HepG2 (cell line): ENCODE data around the gene FXYD1. TPM values are rescaled to one million over a fixed set of nuclear protein-coding genes. Genes with fewer than 3 reads are reported as not detected.

Experiments used
- ATAC-seq: fragments of 200-7000 bp; cut with Tn5 transposase; 3 replicates; pipeline ENCODE4 v1.9.1; 2020; ENCODE audit warnings: mild to moderate bottlenecking, moderate library complexity
- BruUV-seq: library from RNA; stranded (reverse); fragments of 400-500 nt; replicated peaks from 2 replicates; lab custom pipeline; 2021; lab: Mats Ljungman, UMichigan
- CTCF ChIA-PET: fragments of 300-600 bp; formaldehyde crosslinking; extraction: SDS; loops from one replicate; lab custom pipeline; 2021; ENCODE audit warnings: low total read pairs, inconsistent platforms, low intra/inter-chr PET ratio; lab: Yijun Ruan, JAX
- POLR2A ChIA-PET: fragments of 350-600 bp; sonication (Branson Sonifier 250); formaldehyde crosslinking; loops from one replicate; lab custom pipeline; 2020; ENCODE audit warnings: antibody characterized with exemption, inconsistent platforms; lab: Yijun Ruan, JAX
- DNase-seq: peaks from one replicate; pipeline ENCODE4 v3.0.0-alpha.2; 2015; ENCODE audit warnings: low spot score
- FAIRE-seq: peaks from 3 replicates; lab custom pipeline; 2011; peaks lifted over from hg19 to GRCh38; lab: Jason Lieb, UNC
- H2AFZ ChIP-seq: one replicate; pipeline ENCODE4 v1.6.1; 2011; ENCODE audit warnings: low read length, inconsistent platforms
- H3K27ac ChIP-seq: fragments of 300-600 bp; 3 replicates; pipeline ENCODE4 v1.8.0; 2011; ENCODE audit warnings: mixed run types, mild to moderate bottlenecking, mixed read lengths, low read length, inconsistent platforms; ENCODE audit not compliant: insufficient read depth; ENCODE audit errors: extremely low read length
- H3K27me3 ChIP-seq, 2 experiments: fragments of 200-600 bp in 1 of 2; 2 replicates in 1 of 2; 3 replicates in 1 of 2; pipeline versions ENCODE4 v1.6.0 to v1.8.0; 2011; ENCODE audit warnings: low read length in 2 of 2, mild to moderate bottlenecking in 2 of 2, moderate library complexity in 2 of 2, inconsistent platforms in 1 of 2; ENCODE audit not compliant: insufficient read depth in 2 of 2, control insufficient read depth in 1 of 2
- H3K36me3 ChIP-seq, 2 experiments: fragments of 200-600 bp in 1 of 2; replicated peaks in 1 of 2; 2 replicates in 1 of 2; 3 replicates in 1 of 2; pipeline versions ENCODE4 v1.5.1 to v1.8.0; 2011; ENCODE audit warnings: low read length in 2 of 2, inconsistent platforms in 1 of 2; ENCODE audit not compliant: insufficient read depth in 2 of 2, control insufficient read depth in 1 of 2
- H3K4me1 ChIP-seq: 2 replicates; pipeline ENCODE4 v1.5.1; 2012; ENCODE audit warnings: low read length, inconsistent platforms; ENCODE audit not compliant: insufficient read depth
- H3K4me2 ChIP-seq: 2 replicates; pipeline ENCODE4 v1.6.0; 2011; ENCODE audit warnings: low read depth, low read length, inconsistent platforms
- H3K4me3 ChIP-seq, 3 experiments: fragments of 200-600 bp in 1 of 3; sonication (generic), shearing (Covaris generic) in 1 of 3; replicated peaks in 1 of 3; 2 replicates each; pipeline ENCODE4 v1.5.1; 2011 to 2016; ENCODE audit warnings: low read length in 3 of 3, inconsistent platforms in 2 of 3, low read depth in 2 of 3, mild to moderate bottlenecking in 2 of 3, control low read depth in 1 of 3, mixed read lengths in 1 of 3; ENCODE audit not compliant: insufficient read depth in 1 of 3
- H3K79me2 ChIP-seq: one replicate; pipeline ENCODE4 v1.6.1; 2011; ENCODE audit warnings: low read length, inconsistent platforms; ENCODE audit not compliant: insufficient read depth
- H3K9ac ChIP-seq: 2 replicates; pipeline ENCODE4 v1.6.0; 2011; ENCODE audit warnings: mild to moderate bottlenecking, low read depth, low read length, inconsistent platforms; ENCODE audit not compliant: insufficient read depth
- H3K9me3 ChIP-seq: 2 replicates; pipeline ENCODE4 v1.5.1; 2012; ENCODE audit warnings: mild to moderate bottlenecking, low read length
- H4K20me1 ChIP-seq: 2 replicates; pipeline ENCODE4 v1.6.0; 2011; ENCODE audit warnings: inconsistent platforms, mild to moderate bottlenecking, low read length, moderate library complexity; ENCODE audit not compliant: insufficient read depth
- BRCA1 ChIP-seq: sonication (generic); formaldehyde crosslinking; IDR thresholded peaks from 2 replicates; pipeline ENCODE4 v1.4.0; 2020; ENCODE audit warnings: missing genetic modification reagents
- HNRNPL ChIP-seq: fragments of 200-400 bp; formaldehyde crosslinking; IDR thresholded peaks from 2 replicates; pipeline ENCODE4 v1.6.1; 2017; ENCODE audit warnings: mild to moderate bottlenecking, low read depth, low read length
- NBN ChIP-seq: fragments of 450-650 bp; conservative IDR thresholded peaks from 2 replicates; pipeline ENCODE4 v1.6.1; 2017
- ZNF569 ChIP-seq: sonication (generic); formaldehyde crosslinking; IDR thresholded peaks from 2 replicates; pipeline ENCODE4 v1.5.0; 2020; ENCODE audit warnings: mild to moderate bottlenecking, missing genetic modification reagents, moderate library complexity, borderline replicate concordance
- ZSCAN29 ChIP-seq: sonication (generic); formaldehyde crosslinking; conservative IDR thresholded peaks from 2 replicates; pipeline ENCODE4 v1.4.0; 2020; ENCODE audit warnings: mild to moderate bottlenecking, missing genetic modification reagents
- WGBS: methylation state at CpG from one replicate; pipeline ENCODE4 v1.1.6; 2017; ENCODE audit warnings: low lambda C conversion rate; 5-methylcytosine and 5-hydroxymethylcytosine counted together
- in situ Hi-C: cut with HindIII; loops from 2 replicates; pipeline ENCODE4 v1.10.0; 2017; ENCODE audit warnings: low pct_unique_long_range_greater_than_20kb; ENCODE audit not compliant: extremely low pct_ligation_motif_present
- intact Hi-C: fragments of 100-400 bp; cut with micrococcal nuclease; formaldehyde crosslinking; loops from one replicate; pipeline ENCODE4 v1.10.0; 2022; ENCODE audit not compliant: unreplicated experiment
- polyA plus RNA-seq, 8 experiments: library from polyadenylated mRNA; depleted of rRNA in 3 of 8; stranded (reverse) in 7 of 8; unstranded in 1 of 8; fragments of >200 nt; fragmentation: Illumina TruSeq in 4 of 8; extraction: Trizol in 4 of 8; gene quantifications; 2 replicates each; pipeline versions ENCODE4 v1.2.1 to v1.2.3, GENCODE V29; 2011 to 2016; ENCODE audit warnings: low read depth in 4 of 8, missing spikeins in 1 of 8, mixed read lengths in 1 of 8; ENCODE audit not compliant: insufficient read depth in 1 of 8
- total RNA-seq, 5 experiments: library from RNA; depleted of rRNA; stranded (reverse); fragments of >200 nt; fragmentation: Illumina TruSeq; extraction: Trizol; gene quantifications; 2 replicates each; pipeline ENCODE4 v1.2.3, GENCODE V29; 2016; ENCODE audit warnings: low read depth in 1 of 5
- TF ChIP-seq, protein P1 (sequence below): sonication (generic); formaldehyde crosslinking; IDR thresholded peaks from 2 replicates; pipeline ENCODE4 v1.5.0; 2020; ENCODE audit warnings: mild to moderate bottlenecking, missing genetic modification reagents, borderline replicate concordance

FXYD1 gene
- total and polyA plus RNA-seq, 2 of the 13 experiments (the other 11 are each of a cell fraction or from before 2014, with no cell fraction given), result 31.2 TPM; not detected in 1

DNA sequence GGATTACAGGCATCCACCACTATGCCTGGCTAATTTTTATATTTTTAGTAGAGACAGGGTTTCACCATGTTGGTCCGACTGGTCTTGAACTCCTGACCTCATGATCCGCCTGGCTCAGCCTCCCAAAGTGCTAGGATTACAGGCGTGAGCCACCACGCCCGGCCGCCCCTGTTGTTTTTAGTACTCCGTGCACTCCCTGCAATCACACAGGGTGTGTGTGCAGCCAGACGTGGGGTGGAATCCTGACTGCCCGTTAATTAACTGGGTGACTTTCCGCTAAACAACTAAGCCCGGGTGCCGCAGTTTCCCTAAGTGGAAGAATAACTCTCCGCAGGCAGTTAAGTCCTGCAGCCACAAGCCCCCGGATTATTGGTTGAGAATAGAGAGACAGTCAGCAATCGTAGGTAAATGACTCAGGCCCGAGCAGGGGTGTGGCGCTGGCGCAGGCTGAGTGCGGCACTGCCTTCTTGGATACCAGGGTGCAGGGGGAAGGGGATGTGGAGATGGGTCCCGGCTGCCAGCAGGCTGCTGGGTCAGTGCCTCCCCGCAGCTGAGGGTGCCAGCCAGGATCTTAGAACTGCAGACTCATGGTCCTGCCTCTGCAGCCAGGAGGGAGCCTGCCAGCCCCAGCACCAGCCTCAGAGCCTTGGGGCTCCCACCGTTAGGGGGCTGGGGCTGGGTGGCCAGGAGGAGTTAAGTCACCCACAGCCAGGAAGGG, 29.1 kb upstream of the FXYD1 start:
- no peak overlapping the region for H3K9ac ChIP-seq
- no peak overlapping the region for H2AFZ ChIP-seq
- POLR2A ChIA-PET, result no interaction called here
- TF ChIP-seq, protein P1, sequence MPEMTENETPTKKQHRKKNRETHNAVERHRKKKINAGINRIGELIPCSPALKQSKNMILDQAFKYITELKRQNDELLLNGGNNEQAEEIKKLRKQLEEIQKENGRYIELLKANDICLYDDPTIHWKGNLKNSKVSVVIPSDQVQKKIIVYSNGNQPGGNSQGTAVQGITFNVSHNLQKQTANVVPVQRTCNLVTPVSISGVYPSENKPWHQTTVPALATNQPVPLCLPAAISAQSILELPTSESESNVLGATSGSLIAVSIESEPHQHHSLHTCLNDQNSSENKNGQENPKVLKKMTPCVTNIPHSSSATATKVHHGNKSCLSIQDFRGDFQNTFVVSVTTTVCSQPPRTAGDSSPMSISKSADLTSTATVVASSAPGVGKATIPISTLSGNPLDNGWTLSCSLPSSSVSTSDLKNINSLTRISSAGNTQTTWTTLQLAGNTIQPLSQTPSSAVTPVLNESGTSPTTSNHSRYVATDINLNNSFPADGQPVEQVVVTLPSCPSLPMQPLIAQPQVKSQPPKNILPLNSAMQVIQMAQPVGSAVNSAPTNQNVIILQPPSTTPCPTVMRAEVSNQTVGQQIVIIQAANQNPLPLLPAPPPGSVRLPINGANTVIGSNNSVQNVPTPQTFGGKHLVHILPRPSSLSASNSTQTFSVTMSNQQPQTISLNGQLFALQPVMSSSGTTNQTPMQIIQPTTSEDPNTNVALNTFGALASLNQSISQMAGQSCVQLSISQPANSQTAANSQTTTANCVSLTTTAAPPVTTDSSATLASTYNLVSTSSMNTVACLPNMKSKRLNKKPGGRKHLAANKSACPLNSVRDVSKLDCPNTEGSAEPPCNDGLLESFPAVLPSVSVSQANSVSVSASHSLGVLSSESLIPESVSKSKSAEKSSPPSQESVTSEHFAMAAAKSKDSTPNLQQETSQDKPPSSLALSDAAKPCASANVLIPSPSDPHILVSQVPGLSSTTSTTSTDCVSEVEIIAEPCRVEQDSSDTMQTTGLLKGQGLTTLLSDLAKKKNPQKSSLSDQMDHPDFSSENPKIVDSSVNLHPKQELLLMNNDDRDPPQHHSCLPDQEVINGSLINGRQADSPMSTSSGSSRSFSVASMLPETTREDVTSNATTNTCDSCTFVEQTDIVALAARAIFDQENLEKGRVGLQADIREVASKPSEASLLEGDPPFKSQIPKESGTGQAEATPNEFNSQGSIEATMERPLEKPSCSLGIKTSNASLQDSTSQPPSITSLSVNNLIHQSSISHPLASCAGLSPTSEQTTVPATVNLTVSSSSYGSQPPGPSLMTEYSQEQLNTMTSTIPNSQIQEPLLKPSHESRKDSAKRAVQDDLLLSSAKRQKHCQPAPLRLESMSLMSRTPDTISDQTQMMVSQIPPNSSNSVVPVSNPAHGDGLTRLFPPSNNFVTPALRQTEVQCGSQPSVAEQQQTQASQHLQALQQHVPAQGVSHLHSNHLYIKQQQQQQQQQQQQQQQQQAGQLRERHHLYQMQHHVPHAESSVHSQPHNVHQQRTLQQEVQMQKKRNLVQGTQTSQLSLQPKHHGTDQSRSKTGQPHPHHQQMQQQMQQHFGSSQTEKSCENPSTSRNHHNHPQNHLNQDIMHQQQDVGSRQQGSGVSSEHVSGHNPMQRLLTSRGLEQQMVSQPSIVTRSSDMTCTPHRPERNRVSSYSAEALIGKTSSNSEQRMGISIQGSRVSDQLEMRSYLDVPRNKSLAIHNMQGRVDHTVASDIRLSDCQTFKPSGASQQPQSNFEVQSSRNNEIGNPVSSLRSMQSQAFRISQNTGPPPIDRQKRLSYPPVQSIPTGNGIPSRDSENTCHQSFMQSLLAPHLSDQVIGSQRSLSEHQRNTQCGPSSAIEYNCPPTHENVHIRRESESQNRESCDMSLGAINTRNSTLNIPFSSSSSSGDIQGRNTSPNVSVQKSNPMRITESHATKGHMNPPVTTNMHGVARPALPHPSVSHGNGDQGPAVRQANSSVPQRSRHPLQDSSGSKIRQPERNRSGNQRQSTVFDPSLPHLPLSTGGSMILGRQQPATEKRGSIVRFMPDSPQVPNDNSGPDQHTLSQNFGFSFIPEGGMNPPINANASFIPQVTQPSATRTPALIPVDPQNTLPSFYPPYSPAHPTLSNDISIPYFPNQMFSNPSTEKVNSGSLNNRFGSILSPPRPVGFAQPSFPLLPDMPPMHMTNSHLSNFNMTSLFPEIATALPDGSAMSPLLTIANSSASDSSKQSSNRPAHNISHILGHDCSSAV (CRISPR knock-in tag), result no peak
- no peak for TF ChIP-seq ZNF569 (CRISPR knock-in tag)
- TF ChIP-seq HNRNPL, result 0 out of 2 replicates have a peak, but pooled peaks have one; percentile 31
- TF ChIP-seq ZSCAN29, result no peak
- TF ChIP-seq BRCA1, result no peak
- TF ChIP-seq NBN, result no peak
- TF ChIP-seq, all 625 proteins: peak for 1
- DNase-seq (no peak), ATAC-seq (no peak), FAIRE-seq (no peak)
- Histone ChIP-seq H3K9me3 (no peaks in the 10 kb centered on the region), H3K79me2 (no peaks in the 10 kb centered on the region), H3K4me3 (no peak overlapping the region), H3K27me3 (no peaks in the 10 kb centered on the region), H3K27ac (no peak overlapping the region), H3K4me2 (no peak overlapping the region; the same call in 1 of the 2 replicates), H3K4me1 (peaks cover 69% of the 10 kb centered on the region), H4K20me1 (no peaks in the 10 kb centered on the region), H3K36me3 (no peaks in the 10 kb centered on the region)
- no TSS peak for BruUV-seq
- in situ Hi-C loops, result no loop called here
- CTCF ChIA-PET, result no interaction called here
- intact Hi-C loops, result no loop called here
- 82% methylated on average over 22 of the region's 22 CpGs for WGBS
